HG03342 (cell line): ENCODE results near the gene DPT.

Experiments
- ATAC-seq: cut with Tn5 transposase; IDR thresholded peaks from one replicate; pipeline ENCODE4 v1.9.1; 2021; ENCODE audit warnings: mild to moderate bottlenecking, moderate library complexity; ENCODE audit not compliant: unreplicated experiment

DPT gene

DNA sequence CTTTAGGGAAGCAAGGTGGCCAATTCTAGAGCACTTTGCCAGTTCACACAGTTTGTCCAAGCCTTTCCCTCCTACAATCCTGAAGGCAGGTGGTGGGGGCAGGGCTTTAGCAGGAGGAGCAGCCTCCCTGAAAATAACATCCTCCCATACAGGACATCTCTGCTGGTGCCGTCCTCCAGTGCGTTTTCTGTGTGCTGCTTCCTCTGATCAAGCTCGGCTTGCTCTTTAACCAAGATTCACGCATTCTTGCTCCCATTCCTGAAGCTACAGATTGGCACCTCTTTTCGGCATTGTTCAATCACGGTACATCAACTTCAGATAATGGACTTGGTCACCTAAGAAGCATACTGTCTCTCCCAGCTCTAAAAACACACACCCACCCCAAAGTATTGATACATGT, 7.5 kb upstream of the DPT start:
- ATAC-seq, result no peak

DNA sequence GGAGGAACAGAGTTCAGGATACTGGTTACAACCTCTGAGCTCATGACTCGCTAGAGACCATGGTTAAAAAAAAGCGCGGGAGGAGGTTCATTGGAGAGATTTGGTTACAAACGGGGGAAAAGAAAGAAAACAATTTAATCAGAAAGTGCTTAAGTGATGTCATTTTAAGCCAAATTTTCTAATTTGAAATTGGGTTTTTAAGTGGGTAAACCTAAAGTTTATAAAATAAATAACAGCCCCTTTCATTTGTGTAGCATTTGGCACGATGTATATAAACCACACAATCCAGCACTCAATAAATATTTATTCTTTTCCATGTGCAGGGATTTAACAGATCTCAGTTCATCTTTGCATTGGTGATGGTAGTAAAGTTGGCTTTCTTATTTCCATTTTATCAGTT, 7.0 kb upstream of the DPT start:
- ATAC-seq, result no peak

DNA sequence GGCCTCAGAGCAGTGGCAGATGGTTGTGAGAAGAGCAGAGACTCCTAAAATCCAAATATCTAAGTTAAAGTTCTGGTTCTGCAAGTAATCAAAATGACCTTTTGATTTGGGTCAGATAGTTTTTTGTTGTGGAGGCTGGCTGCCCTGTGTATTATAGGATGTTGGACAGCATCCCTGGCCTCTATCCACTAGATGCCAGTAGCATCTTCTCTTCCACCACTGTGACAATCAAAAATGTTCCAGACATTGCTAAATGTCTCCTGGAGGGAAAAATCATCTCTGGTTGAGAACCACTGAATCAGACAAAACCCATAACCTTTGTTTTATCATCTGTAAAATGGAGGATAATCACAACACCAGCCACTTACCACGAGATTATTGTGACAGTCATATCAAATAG, 5.9 kb upstream of the DPT start:
- no peak for ATAC-seq

DNA sequence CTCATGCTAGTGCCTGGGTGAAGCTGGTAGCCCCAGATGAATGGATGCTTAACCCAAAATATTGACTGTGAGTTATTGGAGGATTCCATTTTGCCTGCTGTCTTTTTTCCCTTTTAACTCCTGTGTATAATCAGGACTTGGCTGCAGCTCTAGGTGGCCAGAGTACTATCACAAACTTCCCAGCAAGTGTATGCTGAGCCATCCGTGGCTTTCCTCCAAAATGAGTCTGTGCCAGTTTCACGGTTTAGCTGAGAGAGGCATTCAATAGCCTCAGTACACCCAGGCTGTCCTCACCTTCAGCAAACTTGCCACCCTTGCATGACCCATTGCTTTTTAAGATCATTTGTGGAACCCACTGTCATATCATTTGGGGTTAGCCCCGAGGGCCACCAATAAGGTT, 5.3 kb upstream of the DPT start:
- ATAC-seq, result no peak

DNA sequence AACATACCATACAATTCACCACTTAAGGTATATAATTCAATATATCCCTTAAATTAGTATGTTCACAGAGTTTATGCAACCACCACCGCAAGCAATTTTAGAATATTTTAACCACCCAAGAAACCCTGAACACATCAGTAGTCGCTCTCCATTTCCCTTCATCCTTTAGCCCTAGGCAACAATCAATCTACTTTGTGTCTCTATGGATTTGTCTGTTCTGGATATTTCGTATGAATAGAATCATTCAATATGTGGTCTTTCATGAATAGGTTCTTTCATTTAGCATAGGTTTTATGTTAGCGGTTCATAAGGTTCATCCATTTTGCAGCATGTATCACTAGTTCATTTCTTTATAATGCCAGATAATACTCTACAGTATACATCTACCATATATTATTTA, 4.2 kb upstream of the DPT start:
- ATAC-seq, result no peak

DNA sequence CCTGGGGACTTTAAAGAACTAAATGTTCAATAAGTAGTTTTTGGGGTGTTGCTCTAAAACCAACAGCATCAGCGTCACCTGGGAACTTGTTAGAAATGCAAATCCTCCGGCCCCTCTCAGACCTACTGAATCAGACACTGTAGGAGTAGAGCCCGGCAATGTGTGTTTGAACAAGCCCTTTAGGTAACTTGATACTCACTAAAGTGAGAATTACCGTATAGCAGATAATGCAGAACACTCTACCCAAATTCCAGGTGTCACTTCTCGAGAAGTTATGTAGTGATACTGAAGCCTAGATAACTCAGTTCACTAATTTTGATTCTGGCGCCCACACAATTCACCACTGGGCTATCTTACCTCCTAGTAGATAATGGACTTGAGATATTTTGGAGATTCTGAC, 3.7 kb upstream of the DPT start:
- ATAC-seq, result no peak

DNA sequence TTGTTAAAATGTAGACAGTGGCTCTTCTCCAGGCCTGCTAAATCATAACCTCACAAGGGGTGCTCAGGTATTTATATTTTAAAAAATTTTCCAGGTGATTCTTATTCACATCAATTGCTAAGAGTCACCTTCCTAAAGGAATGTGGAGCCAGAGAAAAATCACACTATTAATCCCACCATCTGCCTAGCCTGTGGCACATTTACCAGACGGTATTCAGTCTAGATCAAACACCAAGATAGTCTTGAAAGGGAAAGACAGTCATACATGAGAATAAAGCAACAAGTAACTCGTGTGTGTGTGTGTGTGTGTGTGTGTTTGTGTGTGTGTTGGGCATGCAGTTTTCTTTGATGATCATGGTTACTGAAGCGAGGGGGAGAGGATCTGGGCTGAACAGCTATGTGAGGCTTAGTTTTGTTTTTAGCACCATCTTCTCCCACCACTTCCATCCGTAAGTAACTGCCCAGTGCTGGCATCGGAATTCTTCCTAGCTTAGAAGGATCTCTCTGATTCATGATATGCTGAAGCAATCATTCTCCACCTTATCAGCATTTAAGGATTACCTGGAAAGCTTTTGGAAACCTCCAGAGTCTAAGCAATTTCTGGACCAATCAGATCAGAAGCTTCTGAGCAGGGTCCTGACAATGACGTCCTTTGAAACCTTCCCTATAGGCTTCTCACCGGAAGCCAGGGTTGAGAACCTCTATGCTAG, 2.4 kb upstream of the DPT start:
- no peak for ATAC-seq

DNA sequence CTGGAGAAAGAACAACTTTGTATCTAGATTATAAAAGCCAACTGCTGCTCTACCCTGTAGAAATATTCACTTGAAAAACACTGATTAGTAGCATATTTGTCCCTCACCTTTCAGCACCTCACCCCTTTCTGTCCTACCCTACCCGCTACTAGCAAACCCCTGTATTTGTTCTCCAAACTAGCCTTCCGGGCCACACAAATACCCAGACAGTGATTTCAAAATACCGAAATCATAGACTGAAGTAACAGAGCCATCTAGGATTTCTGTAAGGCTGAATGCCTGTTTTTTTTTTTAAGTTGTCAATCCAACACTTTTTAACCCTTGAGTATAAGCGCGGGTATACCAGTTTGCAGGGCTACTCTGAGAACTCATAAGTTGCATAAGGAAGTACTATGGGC, 398 bp upstream of the DPT start:
- ATAC-seq, result no peak

DNA sequence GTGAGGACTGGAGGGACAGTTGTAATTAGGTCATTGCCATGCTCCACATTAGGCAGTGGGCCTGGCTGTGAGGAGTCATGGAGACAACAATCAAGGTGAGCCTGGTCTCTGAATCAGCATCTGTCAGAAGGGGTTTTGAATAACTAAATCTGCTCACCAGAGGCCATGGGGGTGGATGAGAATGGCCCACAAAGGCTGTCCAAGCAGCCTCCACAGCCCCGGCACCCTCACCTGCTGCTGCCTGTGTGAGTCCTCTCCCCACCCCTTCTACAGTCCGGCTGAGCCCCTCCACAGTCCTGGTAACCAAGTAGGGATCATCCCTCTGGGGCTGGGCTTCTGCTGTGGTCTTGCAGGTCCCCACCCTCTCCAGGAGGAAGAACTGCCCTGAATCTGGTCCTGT, 2.3 kb downstream of the DPT start:
- ATAC-seq, result no peak

DNA sequence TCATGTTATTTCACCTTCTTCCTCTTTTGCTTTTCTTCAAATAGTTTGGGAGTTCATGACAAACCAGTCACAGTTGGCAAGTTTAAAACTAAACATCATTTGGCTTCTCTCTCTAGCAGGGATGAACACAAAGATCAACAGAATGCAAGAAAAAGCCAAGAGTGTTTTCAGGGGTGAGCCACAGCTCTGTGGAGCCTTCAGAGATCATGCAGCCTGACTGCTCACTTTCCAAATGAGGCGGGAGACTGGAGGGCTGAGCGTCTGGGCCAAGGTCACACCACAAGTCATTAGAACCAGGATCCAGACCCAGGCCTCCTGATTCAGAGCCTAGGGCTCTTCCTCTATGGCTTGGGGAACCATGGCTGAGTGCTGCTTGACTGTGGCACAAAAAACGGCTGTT, 2.7 kb downstream of the DPT start:
- ATAC-seq, result no peak

DNA sequence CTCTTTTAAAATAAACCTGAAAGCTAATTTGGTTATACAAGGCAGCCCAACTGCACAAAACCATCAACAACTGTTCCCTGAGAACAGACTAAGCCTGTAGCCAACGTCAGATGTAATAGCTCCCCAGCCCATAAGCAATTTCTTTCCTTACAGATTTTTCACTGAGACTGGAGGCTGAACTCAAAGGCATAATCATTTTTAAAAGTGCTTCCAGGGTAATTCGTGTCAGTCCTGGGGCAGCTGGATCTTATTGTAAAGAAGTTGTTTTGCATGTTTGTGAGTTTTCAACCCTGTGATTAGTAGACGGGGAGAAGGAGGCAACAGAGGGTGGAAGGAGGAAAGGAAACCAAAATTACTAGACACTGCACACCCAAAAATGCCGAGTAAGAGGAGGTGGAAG, 3.2 kb downstream of the DPT start:
- no peak for ATAC-seq

DNA sequence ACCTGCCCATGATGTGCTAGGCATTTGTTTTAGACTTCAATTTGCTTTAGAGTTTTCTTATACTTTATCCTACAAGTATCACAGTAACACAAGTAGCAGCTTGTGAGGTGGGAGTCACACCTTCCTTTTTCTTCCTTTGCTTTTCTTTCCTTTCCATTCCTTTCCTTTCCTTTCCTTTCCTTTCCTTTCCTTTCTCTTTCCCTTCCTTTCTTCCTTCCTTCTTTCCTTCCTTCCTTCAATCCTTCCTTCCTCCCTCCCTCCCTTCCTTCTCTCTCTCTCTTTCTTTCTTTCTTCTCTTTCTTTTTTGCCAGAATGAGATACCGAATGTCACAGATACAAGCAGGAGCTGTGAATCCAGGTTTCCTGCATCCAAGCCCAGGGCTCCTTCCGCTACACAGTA, 3.9 kb downstream of the DPT start:
- ATAC-seq, result no peak

DNA sequence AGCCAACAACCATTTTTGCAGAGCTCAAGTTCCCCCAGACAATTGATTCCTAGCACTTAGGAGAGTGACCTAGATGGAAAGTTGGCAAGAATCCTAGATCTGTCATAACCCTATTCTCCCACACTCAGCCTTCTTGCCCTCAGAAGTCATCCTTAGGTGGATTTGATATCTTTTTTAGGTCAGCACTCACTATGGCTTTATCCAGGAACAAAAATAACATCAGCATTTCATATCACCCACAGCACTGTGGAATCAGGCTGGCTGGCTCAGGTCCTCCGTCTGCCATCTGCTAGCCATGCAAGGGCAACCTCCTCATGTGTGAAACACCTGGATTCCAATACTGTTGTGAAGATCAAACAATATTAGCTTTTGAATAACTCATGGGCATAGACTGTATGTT, 6.0 kb downstream of the DPT start:
- ATAC-seq, result no peak

DNA sequence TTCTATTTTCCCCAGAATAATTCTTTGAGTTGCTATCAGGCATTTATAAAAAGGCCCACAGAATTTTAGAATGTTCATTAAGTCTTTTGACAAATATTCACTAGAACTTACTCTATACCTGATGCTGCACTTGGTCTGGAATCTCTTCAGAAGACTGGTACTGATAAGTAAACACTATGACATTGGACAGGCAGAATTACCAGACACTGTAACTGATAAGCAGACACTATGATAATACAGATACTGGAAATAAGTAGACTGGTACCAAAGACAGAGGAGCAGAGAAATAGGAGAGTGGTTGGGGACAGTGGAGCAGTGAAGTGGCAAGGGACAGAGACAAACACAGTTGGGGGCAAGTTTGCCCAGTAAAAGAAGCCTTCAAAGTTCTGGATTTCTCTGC, 8.2 kb downstream of the DPT start:
- ATAC-seq, result no peak

DNA sequence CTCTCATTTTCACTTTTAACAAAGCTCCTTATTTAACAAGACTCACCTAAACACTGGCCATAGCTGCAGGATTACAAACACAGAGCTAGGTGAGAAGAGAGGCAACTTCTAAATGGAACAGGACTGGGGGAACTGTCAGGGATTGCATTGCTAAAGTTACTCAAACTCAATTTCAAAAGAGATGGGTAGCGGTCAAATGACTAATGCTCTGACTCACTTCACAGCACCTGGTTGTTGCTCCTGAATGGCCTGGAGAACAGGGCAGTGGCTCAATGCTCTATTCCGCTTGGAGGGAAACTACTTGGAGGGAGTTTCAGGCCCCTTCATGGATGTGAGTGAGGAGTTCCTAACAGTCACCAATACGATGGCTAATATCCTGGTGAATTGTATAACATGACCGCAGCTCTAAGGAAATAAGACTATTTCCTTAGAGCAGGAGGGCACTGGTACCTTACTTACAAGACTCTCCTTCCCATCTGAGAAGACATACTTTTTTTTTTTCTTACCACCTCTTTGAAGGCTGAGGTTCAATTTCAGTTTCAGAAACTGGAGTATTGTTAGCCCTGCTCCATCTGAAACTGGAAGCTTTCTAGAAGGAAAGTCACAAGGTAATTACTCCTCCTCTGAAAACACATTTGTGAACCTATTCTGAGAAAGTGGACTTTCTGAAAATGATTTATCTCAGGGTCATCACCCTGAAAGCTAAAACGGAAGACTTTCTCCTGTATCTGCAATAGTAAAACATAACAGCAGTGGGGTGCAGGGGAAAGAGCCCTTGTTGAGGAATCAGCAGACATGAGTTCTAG, 9.5 kb downstream of the DPT start:
- peak; percentile 75 for ATAC-seq

DNA sequence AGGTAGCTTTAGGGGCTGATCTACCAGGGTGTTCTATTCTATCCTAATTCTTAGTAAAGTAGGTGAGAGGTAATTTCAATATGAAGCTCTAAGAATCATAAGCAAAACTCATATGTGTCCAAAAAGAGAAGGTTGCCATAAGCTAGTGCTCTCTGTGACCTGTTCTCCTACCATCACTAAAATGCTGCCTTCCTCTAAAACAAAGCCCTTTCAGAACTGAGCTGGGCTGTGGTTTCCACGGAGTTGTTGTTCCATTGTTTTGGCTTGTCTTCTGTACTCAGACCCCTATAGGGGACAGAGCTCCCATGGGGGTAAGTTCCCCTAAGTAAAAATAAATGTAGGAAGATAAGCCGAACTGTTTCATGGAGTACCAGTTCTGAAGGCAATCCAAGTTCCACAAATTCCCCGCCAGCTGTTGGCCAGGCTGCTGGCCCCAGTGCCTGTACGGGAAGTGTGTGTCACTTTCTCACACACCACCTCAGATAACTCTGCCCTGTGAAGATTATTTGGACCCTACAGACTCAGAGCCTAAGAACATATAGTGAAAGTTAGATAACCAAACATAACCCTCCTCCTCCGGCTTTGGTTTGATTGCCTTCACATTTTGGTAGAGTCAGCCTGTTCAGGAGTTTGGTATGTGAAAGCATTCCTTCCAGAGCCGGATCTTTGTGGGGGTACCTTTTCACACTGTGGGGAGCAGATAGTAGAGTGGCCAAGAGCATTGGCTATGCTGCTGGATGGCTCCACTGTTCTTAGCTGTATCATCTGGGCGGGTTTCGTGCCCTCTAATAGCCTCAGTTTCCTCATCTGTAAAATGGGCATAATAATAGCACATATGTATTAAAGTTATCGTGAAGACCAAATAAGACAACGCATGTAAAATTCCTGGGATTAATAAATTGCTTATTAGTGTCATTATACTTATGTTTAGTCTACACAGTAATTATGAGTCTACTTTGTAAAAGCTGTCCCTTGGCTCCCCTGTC, 10.8 kb downstream of the DPT start:
- no peak for ATAC-seq

DNA sequence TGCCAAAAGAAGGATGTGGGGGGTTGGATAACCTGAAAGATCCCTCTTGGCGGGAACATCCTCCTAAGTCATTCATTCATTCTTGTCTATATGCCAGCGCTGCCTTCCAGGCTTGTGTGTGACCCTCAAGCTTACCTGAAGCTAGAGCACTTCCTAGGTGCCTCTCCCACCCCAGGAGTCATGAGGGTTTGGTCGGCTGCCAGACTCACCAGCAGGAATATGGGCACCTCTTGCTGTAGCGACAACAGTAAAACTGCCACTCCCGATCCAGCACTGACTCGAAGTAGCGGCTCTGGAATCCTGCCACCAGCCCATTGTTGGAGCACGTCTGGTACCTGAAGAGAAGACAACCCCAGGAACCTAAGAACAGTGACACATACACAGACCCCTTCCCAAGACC, 15.0 kb downstream of the DPT start:
- no peak for ATAC-seq

DNA sequence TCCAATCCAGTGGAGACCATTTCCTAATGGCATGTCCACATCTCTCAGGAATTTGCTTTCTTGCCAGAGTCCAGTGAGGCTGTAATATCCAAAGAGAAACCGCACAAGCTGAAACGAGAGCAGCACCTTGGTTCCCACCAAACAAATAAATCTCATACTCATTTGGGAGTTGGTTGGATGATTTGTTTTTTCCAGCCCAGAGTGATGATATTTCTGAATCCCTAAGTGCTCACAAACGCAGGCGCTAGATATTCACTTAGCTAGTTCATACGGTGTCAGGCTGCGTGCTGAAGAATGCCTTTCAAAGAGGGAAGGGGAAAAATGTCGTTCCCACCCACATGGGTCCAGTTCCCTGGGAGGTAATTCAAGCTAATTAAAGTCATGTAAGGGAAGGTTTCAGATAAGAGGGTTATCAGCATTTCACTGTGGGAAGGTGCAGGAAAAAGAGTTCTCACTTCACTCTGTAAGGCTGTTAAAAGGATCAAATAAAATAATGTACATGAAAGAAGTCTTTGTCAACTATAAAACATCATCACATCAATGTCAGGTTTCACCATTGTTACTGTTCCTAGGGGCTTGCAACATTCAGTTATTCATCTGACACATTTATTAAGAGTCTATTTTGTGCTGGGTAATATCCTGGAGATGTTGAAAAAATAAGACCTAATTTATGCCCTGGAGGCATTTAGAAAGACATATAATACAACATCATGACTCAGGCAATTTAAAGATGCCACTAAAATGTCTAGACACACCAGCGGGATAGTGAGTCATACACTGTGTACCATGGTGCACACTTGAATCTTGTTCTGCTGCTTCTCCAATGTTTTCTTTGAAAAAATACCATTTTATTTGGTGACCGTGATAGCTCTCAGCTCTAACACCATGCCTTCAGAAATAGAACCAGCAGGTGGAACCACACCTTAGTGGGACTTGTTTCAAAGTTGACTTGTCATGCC, 19.3 kb downstream of the DPT start:
- no peak for ATAC-seq

DNA sequence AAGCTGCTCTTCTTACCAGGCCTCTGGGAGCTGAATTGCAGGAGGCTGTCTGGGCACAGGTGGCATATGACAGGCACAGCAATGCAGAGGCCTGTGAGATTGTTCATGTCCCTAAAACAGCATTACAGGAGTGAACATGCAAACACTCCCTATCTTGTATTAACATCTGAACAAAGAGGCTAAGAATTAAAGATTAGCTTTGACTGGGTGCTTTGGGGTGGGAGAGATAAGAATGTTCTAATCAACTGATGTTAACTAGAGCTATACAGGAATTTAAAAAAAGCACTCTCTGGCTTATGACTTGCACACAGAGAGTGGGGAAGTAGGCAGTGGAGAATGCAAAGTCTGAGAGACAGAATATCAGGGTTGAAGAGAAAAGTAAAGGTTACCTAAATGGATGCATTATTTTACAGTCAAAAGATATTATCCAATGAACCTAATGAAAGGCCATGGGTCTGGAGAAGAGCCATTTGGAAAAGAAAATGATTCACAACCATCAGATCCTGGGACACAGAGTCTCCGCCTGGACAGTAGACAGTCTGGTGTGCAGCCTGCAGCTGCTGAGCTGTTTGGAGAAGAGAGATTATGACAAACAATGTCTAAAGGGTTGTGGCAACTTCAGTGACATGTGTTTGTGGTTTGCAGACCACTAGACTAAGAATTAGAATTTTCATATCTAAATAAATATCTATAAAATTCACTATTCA, 20.2 kb downstream of the DPT start:
- no peak for ATAC-seq
